A673 (cell line): ENCODE data around the gene HOXC13. TPM values are rescaled to one million over a fixed set of nuclear protein-coding genes. Genes with fewer than 3 reads are reported as not detected.

ENCODE experiments used
- BruUV-seq: library from RNA; stranded (reverse); fragments of 400-500 nt; replicated peaks from 2 replicates; lab custom pipeline; 2021; lab: Mats Ljungman, UMichigan
- CTCF ChIA-PET: fragments of 300-600 bp; sonication (Branson Sonifier 250); formaldehyde crosslinking; loops from one replicate; lab custom pipeline; 2022; ENCODE audit warnings: antibody characterized with exemption; lab: Charles Lee
- POLR2A ChIA-PET: fragments of 300-600 bp; sonication (Branson Sonifier 250); formaldehyde crosslinking; loops from one replicate; lab custom pipeline; 2022; ENCODE audit warnings: antibody characterized with exemption; ENCODE audit not compliant: low non-redundant PET; lab: Charles Lee
- DNase-seq: peaks from one replicate; pipeline ENCODE4 v3.0.0-alpha.2; 2015; ENCODE audit warnings: low spot score
- H3K27ac ChIP-seq: fragments of 200-600 bp; sonication (generic); 2 replicates; pipeline ENCODE4 v1.5.1; 2016; ENCODE audit warnings: mixed run types, low read depth, mild to moderate bottlenecking, mixed read lengths, antibody characterized with exemption, low read length; ENCODE audit not compliant: poor library complexity, severe bottlenecking
- H3K27me3 ChIP-seq: fragments of 200-600 bp; sonication (generic); replicated peaks from 2 replicates; pipeline ENCODE4 v1.6.1; 2017; ENCODE audit warnings: mixed run types, low read depth, mild to moderate bottlenecking, mixed read lengths, antibody characterized with exemption, low read length; ENCODE audit not compliant: insufficient read depth, poor library complexity
- H3K36me3 ChIP-seq: fragments of 200-600 bp; sonication (generic); 2 replicates; pipeline ENCODE4 v1.6.1; 2016; ENCODE audit warnings: mixed run types, mild to moderate bottlenecking, mixed read lengths, antibody characterized with exemption, low read length; ENCODE audit not compliant: insufficient read depth, poor library complexity, severe bottlenecking
- H3K4me1 ChIP-seq: fragments of 200-600 bp; sonication (generic); 2 replicates; pipeline ENCODE4 v1.6.1; 2017; ENCODE audit warnings: mixed run types, mild to moderate bottlenecking, mixed read lengths, antibody characterized with exemption, low read length; ENCODE audit not compliant: insufficient read depth, poor library complexity, severe bottlenecking
- H3K4me3 ChIP-seq: fragments of 200-600 bp; sonication (generic); 2 replicates; pipeline ENCODE4 v1.5.1; 2016; ENCODE audit warnings: low read depth, mixed run types, mild to moderate bottlenecking, mixed read lengths, low read length; ENCODE audit not compliant: poor library complexity, severe bottlenecking
- H3K9me3 ChIP-seq: fragments of 200-600 bp; sonication (generic); 2 replicates; pipeline ENCODE4 v1.6.1; 2016; ENCODE audit warnings: mixed run types, low read depth, mild to moderate bottlenecking, mixed read lengths, antibody characterized with exemption, low read length; ENCODE audit not compliant: poor library complexity, severe bottlenecking
- CTCF ChIP-seq: fragments of 300-800, 200-600 bp; sonication (generic); conservative IDR thresholded peaks from 2 replicates; pipeline ENCODE4 v1.5.1; 2017; ENCODE audit warnings: low read depth, mild to moderate bottlenecking, antibody characterized with exemption, low read length, moderate library complexity, mixed read lengths
- EZH2 ChIP-seq: fragments of 200-600 bp; sonication (generic); IDR thresholded peaks from 2 replicates; pipeline ENCODE4 v1.6.1; 2017; ENCODE audit warnings: borderline replicate concordance, low read depth, mild to moderate bottlenecking, mixed read lengths, antibody characterized with exemption, low read length; ENCODE audit not compliant: poor library complexity, severe bottlenecking
- intact Hi-C: fragments of 100-400 bp; cut with micrococcal nuclease; formaldehyde crosslinking; loops from one replicate; pipeline ENCODE4 v1.10.0; 2022; ENCODE audit not compliant: unreplicated experiment
- total RNA-seq: library from RNA; stranded (reverse); gene quantifications from 2 replicates; pipeline ENCODE4 v1.2.3, GENCODE V29; 2021

The HOXC13 gene
- total RNA-seq, 1 experiment from 2014 or later, result 10.1 TPM

GRCh38 chr12:53899230-53899629 is 39.4 kb upstream of the HOXC13 start:
- Histone ChIP-seq H3K27ac (no peak overlapping the region), H3K9me3 (no peaks in the 10 kb centered on the region), H3K36me3 (no peaks in the 10 kb centered on the region), H3K4me3 (no peak overlapping the region), H3K4me1 (no peaks in the 10 kb centered on the region), H3K27me3 (peaks cover 28% of the 10 kb centered on the region)
- BruUV-seq, result no TSS peak
- DNase-seq, result no peak
- CTCF ChIA-PET, result no interaction called here
- intact Hi-C loops, result no loop called here
- no peak for TF ChIP-seq EZH2
- TF ChIP-seq CTCF, result no peak
- POLR2A ChIA-PET, result no interaction called here

GRCh38 chr12:53907103-53907502 is 31.5 kb upstream of the HOXC13 start:
- H3K27me3 ChIP-seq, result peaks cover 24% of the 10 kb centered on the region
- no peak overlapping the region for H3K4me3 ChIP-seq
- no peaks in the 10 kb centered on the region for H3K4me1 ChIP-seq
- intact Hi-C loops, result no loop called here
- DNase-seq, result no peak
- H3K9me3 ChIP-seq, result no peaks in the 10 kb centered on the region
- H3K27ac ChIP-seq, result no peak overlapping the region
- BruUV-seq, result no TSS peak
- TF ChIP-seq CTCF (no peak), EZH2 (no peak)
- ChIA-PET CTCF (no interaction called here), POLR2A (no interaction called here)
- no peaks in the 10 kb centered on the region for H3K36me3 ChIP-seq

GRCh38 chr12:53916788-53917655 is 21.6 kb upstream of the HOXC13 start:
- Histone ChIP-seq H3K27ac (no peak overlapping the region), H3K9me3 (no peaks in the 10 kb centered on the region), H3K36me3 (no peaks in the 10 kb centered on the region), H3K4me3 (no peak overlapping the region), H3K4me1 (no peaks in the 10 kb centered on the region), H3K27me3 (no peaks in the 10 kb centered on the region)
- intact Hi-C loops, result no loop called here
- no TSS peak for BruUV-seq
- CTCF ChIA-PET, result no interaction called here
- TF ChIP-seq CTCF (no peak), EZH2 (no peak)
- DNase-seq, result no peak
- POLR2A ChIA-PET, result interaction anchor here (0.7 kb wide), 1 partner anchor 407 kb away, joined by 3 read pairs; no protein-coding TSS in a partner anchor
